HG03558 (cell line): Measurements from ENCODE around the gene NPHP3.

Experiments
- ATAC-seq: cut with Tn5 transposase; IDR thresholded peaks from one replicate; pipeline ENCODE4 v1.9.1; 2021; ENCODE audit warnings: moderate number of reproducible peaks; ENCODE audit not compliant: unreplicated experiment; ENCODE audit errors: extremely low read depth

NPHP3 gene

GRCh38 chr3:132709761-132710160 lies 12.4 kb downstream of the NPHP3 start:
- ATAC-seq: no peak

GRCh38 chr3:132703733-132704132 lies 18.5 kb downstream of the NPHP3 start:
- ATAC-seq: no peak

GRCh38 chr3:132695422-132695821 lies 26.8 kb downstream of the NPHP3 start:
- no peak for ATAC-seq

GRCh38 chr3:132694991-132695390 lies 27.2 kb downstream of the NPHP3 start:
- no peak for ATAC-seq

GRCh38 chr3:132690040-132690439 lies 32.2 kb downstream of the NPHP3 start:
- ATAC-seq: no peak

- no peak for ATAC-seq
These were observed 40.0 kb downstream of the NPHP3 start for GRCh38 chr3:132682201-132682600.

GRCh38 chr3:132681421-132681820 lies 40.8 kb downstream of the NPHP3 start:
- no peak for ATAC-seq

- ATAC-seq: no peak
These were observed 42.3 kb downstream of the NPHP3 start for GRCh38 chr3:132679911-132680310.

- ATAC-seq: no peak
These were observed 46.8 kb downstream of the NPHP3 start for GRCh38 chr3:132675408-132675807.

- ATAC-seq: no peak
These were observed 52.9 kb downstream of the NPHP3 start for GRCh38 chr3:132669256-132669777.

GRCh38 chr3:132665230-132665745 lies 56.9 kb downstream of the NPHP3 start:
- no peak for ATAC-seq

GRCh38 chr3:132662212-132662611 lies 60.0 kb downstream of the NPHP3 start:
- no peak for ATAC-seq

- no peak for ATAC-seq
These were observed 61.1 kb downstream of the NPHP3 start for GRCh38 chr3:132661101-132661500.

GRCh38 chr3:132660811-132661070 lies 61.5 kb downstream of the NPHP3 start:
- ATAC-seq: no peak

GRCh38 chr3:132660052-132660810 lies 62.0 kb downstream of the NPHP3 start, which contains the start of gene UBA5:
TSS of gene UBA5 (plus strand) at chr3:132660329. CDS start at chr3:132660538, 209 bp downstream.
- ATAC-seq: peak; percentile 43

GRCh38 chr3:132659365-132660051 lies 62.7 kb downstream of the NPHP3 start, which contains the start of gene ACAD11:
TSS of gene ACAD11 (minus strand) at chr3:132659809. CDS start at chr3:132659751, 58 bp downstream.
- ATAC-seq: peak; percentile 32

GRCh38 chr3:132659000-132659364 lies 63.2 kb downstream of the NPHP3 start:
- ATAC-seq: no peak

- ATAC-seq: no peak
These were observed 64.1 kb downstream of the NPHP3 start for GRCh38 chr3:132657869-132658747.

GRCh38 chr3:132655471-132655870 lies 66.7 kb downstream of the NPHP3 start:
- no peak for ATAC-seq

GRCh38 chr3:132654721-132655120 lies 67.5 kb downstream of the NPHP3 start:
- no peak for ATAC-seq
